Hair follicular keratinocyte (primary cell): ENCODE measurements around the gene WFIKKN1. TPM values are rescaled to one million over a fixed set of nuclear protein-coding genes. Genes with fewer than 3 reads are reported as not detected.

ENCODE experiments used
- total RNA-seq: library from RNA; depleted of rRNA; stranded (reverse); fragments of >200 nt; gene quantifications from 2 replicates; pipeline ENCODE4 v1.2.3, GENCODE V29; 2015

WFIKKN1 gene
- 0.47 TPM in 1 of 2 replicates, not detected in the other for total RNA-seq

DNA sequence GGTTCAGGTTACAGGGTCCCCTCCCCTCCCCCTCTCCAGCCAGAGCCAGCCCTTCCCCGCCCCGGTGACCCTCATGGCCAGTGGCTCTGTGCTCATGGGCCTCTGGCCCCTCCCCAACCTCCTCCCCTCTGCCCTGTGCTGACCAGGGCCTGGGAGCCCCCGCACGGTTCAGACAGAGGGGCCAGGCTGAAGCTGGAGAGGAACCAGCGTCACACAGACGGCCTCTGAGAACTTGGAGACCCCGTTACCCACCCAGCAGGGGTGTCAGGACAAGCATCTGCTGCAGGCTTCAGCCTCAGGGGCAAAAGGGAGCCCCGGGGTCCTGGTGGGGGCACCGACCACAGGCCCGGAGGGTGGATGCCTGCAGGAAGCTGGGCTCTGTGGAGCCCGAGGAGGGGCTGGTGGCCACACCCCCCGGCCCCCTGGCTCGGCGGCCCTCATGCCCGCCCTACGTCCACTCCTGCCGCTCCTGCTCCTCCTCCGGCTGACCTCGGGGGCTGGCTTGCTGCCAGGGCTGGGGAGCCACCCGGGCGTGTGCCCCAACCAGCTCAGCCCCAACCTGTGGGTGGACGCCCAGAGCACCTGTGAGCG, at the start of gene WFIKKN1:
Gene WFIKKN1, plus strand, starts transcription at position 171 of the 591 bp plus-strand sequence. Its CDS starts 269 bp downstream, at position 440.

DNA sequence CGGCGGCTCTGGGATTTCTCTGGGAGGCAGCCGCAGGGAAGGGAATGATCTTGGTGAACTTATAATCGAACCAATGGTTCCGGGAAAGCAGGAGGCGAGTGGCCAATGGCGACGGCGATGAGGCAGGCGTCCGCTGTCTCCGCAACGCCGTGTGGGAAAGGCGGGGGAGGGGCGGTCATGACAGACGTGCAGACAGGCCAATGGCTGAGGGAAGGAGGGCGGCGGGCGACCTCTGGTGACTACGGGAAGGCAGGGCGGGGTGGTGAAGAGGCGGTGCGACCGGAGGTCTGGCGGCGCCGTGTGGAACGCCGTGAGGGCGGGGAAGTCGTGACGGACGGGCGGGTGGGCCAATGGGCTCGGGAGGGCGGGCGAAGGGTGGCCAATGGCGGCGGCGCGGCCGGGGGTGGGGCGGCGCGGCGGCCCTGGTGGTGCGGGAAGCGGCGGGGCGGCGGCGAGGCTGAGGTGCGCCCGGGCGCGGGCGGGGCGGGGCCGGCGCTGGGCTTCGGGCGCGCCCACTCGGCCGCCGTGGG, 41.1 kb upstream of the WFIKKN1 start, which contains the start of gene RAB40C:
Gene RAB40C, plus strand, starts transcription at position 409 of the 530 bp plus-strand sequence. CDS start 226 bp downstream, outside the sequence.

GRCh38 chr16:636206-637080, 5.7 kb downstream of the WFIKKN1 start, which contains the start of gene METTL26:
TSS of gene METTL26 (minus strand) at chr16:636305. CDS start at chr16:636290, 15 bp downstream.

DNA sequence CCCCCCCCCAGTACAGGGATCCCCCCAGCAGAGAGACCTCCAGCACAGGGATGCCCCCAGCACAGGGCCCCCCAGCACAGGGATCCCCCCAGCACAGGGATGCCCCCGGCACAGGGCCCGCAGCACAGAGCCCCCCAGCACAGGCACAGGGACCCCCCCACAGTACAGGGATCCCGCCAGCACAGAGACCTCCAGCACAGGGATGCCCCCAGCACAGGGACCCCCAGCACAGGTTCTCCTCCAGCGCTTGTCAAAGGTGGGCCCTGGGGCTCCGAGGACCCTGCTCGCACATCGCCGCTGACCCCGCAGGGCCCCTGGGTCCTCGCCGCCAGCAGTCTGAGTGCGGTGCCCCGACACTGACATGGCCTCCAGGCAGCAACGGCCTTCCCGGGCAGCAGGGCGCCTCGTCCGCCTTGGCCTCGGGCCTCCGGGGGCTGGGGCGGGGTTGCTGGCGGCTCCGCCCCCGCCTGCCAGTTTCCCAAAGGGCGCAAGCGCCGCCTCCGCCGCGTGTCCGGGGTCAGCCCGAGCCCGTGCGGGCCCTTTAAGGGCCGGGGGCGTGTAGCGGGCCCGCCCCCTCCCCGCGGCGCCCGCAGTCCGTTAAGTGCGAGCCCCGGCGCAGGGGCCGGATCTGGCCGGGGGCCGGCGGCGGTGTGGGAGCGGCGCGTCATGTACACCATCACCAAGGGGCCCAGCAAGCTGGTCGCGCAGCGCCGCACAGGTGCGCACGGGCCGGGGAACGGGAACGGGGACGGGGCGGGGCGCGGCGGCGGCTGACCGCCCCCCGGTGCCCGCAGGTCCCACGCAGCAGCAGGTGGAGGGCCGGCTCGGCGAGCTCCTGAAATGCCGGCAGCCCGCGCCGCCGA, 10.8 kb downstream of the WFIKKN1 start, which contains the start of gene MCRIP2:
Gene MCRIP2, plus strand, starts transcription at position 503 of the 863 bp plus-strand sequence. Its CDS starts 164 bp downstream, at position 667.

GRCh38 chr16:648781-649589, 18.2 kb downstream of the WFIKKN1 start, which contains the start of gene WDR90:
TSS of gene WDR90 (plus strand) at chr16:649365. CDS start at chr16:649417, 52 bp downstream.

DNA sequence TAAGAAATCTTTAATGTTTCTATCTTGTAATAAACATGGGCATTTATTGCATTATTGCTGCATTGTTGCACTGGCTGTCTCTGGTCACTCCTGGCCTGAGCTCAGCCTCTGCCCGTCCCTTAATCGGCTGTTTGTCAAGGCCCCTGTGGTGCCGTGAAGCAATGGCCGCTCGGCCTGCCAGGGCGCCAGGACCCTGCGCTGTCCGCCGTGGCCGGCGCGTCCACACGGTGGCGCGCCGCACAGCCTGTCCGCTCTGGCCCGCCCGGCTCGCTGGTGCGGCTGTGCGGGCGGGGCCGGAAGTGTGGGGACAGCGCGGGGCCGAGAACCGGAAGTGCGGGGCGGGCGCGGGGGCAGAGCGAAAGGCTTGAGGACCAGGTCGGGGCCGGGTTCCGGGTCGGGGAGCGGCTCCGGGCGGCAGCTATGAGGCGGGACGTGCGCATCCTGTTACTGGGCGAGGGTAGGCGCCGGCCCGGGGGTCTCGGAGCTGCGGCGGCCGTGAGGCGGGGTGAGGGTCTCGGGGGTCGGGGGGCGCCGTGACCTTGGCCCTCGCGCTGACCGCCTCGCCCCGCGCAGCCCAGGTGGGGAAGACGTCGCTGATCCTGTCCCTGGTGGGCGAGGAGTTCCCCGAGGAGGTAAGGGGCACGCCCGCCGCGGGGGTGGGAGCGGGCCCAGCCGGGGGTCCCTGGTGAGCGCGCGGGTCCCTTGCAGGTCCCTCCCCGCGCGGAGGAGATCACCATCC, 37.2 kb downstream of the WFIKKN1 start, which contains the start of gene RHOT2:
Gene RHOT2, plus strand, starts transcription at position 353 of the 739 bp plus-strand sequence. Its CDS starts 68 bp downstream, at position 421.

GRCh38 chr16:674968-675883, 44.4 kb downstream of the WFIKKN1 start, which contains the start of gene RHBDL1:
TSS of gene RHBDL1 (plus strand) at chr16:675671. CDS start at chr16:675791, 120 bp downstream.

GRCh38 chr16:679814-680624, 49.2 kb downstream of the WFIKKN1 start, which contains the start of gene STUB1:
TSS of gene STUB1 (plus strand) at chr16:680410. CDS start at chr16:680526, 116 bp downstream.

Other genes starting within 250 kb of the WFIKKN1 start
- 25.7 and 51.8 TPM in 2 replicates for gene PGAP6, start 249.0 kb upstream of the WFIKKN1 start, total RNA-seq
- gene NME4, start 233.8 kb upstream of the WFIKKN1 start, total RNA-seq: 110 and 125 TPM in 2 replicates
- 17.3 and 17.9 TPM in 2 replicates for gene DECR2, start 229.1 kb upstream of the WFIKKN1 start, total RNA-seq
- gene RAB11FIP3, start 205.3 kb upstream of the WFIKKN1 start, total RNA-seq: 12.2 and 19.1 TPM in 2 replicates
- gene CAPN15, start 103.3 kb upstream of the WFIKKN1 start, total RNA-seq: 39.7 and 43.8 TPM in 2 replicates
- gene PRR35, start 70.6 kb upstream of the WFIKKN1 start, total RNA-seq: not detected in 2 replicates
- 0.11 and 0.16 TPM in 2 replicates for gene NHLRC4, start 64.0 kb upstream of the WFIKKN1 start, total RNA-seq
- gene PIGQ, start 61.0 kb upstream of the WFIKKN1 start, total RNA-seq: 19.8 and 27.6 TPM in 2 replicates
- gene RAB40C, start 40.9 kb upstream of the WFIKKN1 start, total RNA-seq: 18.1 and 19.2 TPM in 2 replicates
- gene METTL26, start 5.3 kb downstream of the WFIKKN1 start, total RNA-seq: 161 and 174 TPM in 2 replicates
- gene MCRIP2, start 10.8 kb downstream of the WFIKKN1 start, total RNA-seq: 36.5 and 55.2 TPM in 2 replicates
- gene WDR90, start 18.4 kb downstream of the WFIKKN1 start, total RNA-seq: 8.5 and 9.8 TPM in 2 replicates
- 52.0 and 72.9 TPM in 2 replicates for gene RHOT2, start 37.1 kb downstream of the WFIKKN1 start, total RNA-seq
- 5.1 and 9.8 TPM in 2 replicates for gene RHBDL1, start 44.7 kb downstream of the WFIKKN1 start, total RNA-seq
- gene STUB1, start 49.4 kb downstream of the WFIKKN1 start, total RNA-seq: 216 and 264 TPM in 2 replicates
- gene JMJD8, start 53.3 kb downstream of the WFIKKN1 start, total RNA-seq: 35.5 and 58.9 TPM in 2 replicates
- 9.1 and 9.4 TPM in 2 replicates for gene WDR24, start 59.4 kb downstream of the WFIKKN1 start, total RNA-seq
- gene FBXL16, start 74.8 kb downstream of the WFIKKN1 start, total RNA-seq: 0.19 and 2.0 TPM in 2 replicates
- 119 and 198 TPM in 2 replicates for gene METRN, start 84.1 kb downstream of the WFIKKN1 start, total RNA-seq
- 61.5 and 70.2 TPM in 2 replicates for gene ANTKMT, start 90.2 kb downstream of the WFIKKN1 start, total RNA-seq
- gene CCDC78, start 95.5 kb downstream of the WFIKKN1 start, total RNA-seq: 3.6 and 3.8 TPM in 2 replicates
- gene HAGHL, start 96.1 kb downstream of the WFIKKN1 start, total RNA-seq: 18.9 and 26.2 TPM in 2 replicates
- 19.4 and 30.0 TPM in 2 replicates for gene CIAO3, start 110.0 kb downstream of the WFIKKN1 start, total RNA-seq
- 0.78 and 3.8 TPM in 2 replicates for gene MSLN, start 129.7 kb downstream of the WFIKKN1 start, total RNA-seq
- gene RPUSD1, start 157.4 kb downstream of the WFIKKN1 start, total RNA-seq: 29.0 and 43.2 TPM in 2 replicates
- 23.5 and 26.5 TPM in 2 replicates for gene CHTF18, start 157.6 kb downstream of the WFIKKN1 start, total RNA-seq
- gene GNG13, start 169.7 kb downstream of the WFIKKN1 start, total RNA-seq: not detected in 2 replicates